ENCODE data around the gene COL27A1. TPM values are rescaled to one million over a fixed set of nuclear protein-coding genes. Genes with fewer than 3 reads are reported as not detected.

Gene COL27A1
- total RNA-seq, 4 donors from 2014 or later, result 2.1 to 9.0 (median 3.8) TPM

DNA sequence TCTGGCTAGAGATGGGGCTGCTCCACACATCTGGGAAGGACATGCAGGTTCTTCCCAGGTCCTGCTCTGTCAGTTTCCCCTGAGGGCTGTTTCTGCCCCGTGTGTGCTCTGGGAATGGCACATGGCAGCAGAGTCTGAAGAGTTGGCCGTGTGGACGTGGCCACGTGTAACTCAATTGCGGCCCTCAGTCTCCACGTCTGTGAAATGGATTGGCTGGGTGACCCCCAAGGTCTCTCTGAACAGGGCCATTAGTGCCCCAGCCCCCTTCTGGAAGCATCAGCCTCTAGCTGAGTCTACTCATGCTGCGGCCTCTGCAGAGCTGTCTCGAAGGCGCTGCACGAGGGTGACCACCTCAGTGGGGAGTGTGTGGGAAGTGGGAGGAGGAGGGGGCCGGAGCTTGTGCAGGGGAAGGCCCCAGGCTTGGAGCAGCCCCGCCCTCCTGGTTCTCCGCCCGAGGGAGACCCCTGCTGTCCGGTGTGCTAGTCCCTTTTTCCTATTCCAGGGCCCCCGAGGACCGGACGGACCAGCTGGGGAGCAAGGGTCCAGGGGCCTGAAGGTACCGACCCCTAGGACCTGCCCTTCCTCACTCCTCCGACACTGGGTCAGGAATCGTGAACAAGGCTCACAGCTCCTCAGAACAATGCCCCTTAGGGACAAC, 108.6 kb downstream of the COL27A1 start:
- DNase-seq, result no peak
- no peak overlapping the region for H3K27ac ChIP-seq
- 69% methylated on average over 19 of the region's 21 CpGs; no CpG with 5 or more reads in 1 of the 2 donors for WGBS, 2 donors (ENCODE audit: low coverage in 1 of 2)
- no peaks in the 10 kb centered on the region for H3K27me3 ChIP-seq
- no peak overlapping the region for H3K4me3 ChIP-seq
- H3K9me3 ChIP-seq, result no peaks in the 10 kb centered on the region
- in situ Hi-C loops (cut with MboI; ENCODE audit: low pct_ligation_motif_present in 1 of 4, low pct_unique_long_range_greater_than_20kb in 1 of 4, low sequenced_read_pairs in 3 of 4) (no loop called here), intact Hi-C loops (cut with DNase I; ENCODE audit: low total_unique reads) (no loop called here)
- H3K4me1 ChIP-seq, result no peaks in the 10 kb centered on the region
- TF ChIP-seq, protein P1, sequence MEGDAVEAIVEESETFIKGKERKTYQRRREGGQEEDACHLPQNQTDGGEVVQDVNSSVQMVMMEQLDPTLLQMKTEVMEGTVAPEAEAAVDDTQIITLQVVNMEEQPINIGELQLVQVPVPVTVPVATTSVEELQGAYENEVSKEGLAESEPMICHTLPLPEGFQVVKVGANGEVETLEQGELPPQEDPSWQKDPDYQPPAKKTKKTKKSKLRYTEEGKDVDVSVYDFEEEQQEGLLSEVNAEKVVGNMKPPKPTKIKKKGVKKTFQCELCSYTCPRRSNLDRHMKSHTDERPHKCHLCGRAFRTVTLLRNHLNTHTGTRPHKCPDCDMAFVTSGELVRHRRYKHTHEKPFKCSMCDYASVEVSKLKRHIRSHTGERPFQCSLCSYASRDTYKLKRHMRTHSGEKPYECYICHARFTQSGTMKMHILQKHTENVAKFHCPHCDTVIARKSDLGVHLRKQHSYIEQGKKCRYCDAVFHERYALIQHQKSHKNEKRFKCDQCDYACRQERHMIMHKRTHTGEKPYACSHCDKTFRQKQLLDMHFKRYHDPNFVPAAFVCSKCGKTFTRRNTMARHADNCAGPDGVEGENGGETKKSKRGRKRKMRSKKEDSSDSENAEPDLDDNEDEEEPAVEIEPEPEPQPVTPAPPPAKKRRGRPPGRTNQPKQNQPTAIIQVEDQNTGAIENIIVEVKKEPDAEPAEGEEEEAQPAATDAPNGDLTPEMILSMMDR (IDR thresholded peaks at IDR 0.05), result peak in 3 of 5 experiments; percentile 7 to 13 (median 7)
- TF ChIP-seq POLR2A (IDR thresholded peaks at IDR 0.05), result no peak
- H3K36me3 ChIP-seq, result no peaks in the 10 kb centered on the region

DNA sequence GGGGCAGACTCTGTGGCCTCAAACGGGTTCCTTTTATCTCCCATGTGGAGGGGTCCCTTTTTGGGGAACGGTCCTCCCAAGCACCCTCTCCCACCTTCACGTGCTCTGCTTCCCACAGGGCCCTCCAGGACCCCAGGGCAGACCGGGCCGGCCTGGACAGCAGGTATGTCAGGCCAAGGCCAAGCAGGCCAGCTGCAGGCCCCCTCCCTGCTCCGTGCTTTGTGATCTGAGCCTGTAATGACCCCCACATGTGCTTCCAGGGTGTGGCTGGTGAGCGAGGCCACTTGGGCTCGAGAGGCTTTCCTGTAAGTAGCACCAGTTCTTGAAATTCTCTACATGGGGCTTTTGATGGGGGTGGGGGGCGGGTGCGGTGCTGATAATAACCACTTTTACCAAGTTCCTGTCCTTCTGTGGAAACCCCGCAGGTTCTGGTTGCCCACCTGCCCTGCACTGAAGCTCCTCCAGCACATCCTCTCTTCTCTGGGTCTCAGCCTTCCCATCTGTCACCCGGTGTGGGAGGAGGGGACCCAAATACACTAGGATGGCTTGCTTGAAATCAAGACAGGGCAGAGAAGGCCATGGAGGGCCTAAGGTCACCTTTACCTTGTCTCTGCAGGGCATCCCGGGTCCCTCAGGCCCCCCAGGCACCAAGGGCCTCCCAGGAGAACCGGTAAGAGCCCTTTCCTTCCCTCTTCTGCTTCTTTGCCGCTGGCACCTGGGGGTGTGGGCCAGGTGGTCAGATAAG, 109.6 kb downstream of the COL27A1 start:
- no peaks in the 10 kb centered on the region for H3K27me3 ChIP-seq
- H3K4me3 ChIP-seq, result no peak overlapping the region
- WGBS, 2 donors (ENCODE audit: low coverage in 1 of 2), result 81% methylated on average over 13 of the region's 15 CpGs; no CpG with 5 or more reads in 1 of the 2 donors
- H3K27ac ChIP-seq, result no peak overlapping the region
- no peak for TF ChIP-seq EP300 (IDR thresholded peaks at IDR 0.05; ENCODE audit: low read depth)
- TF ChIP-seq POLR2A (IDR thresholded peaks at IDR 0.05), result no peak
- TF ChIP-seq, protein P1 (IDR thresholded peaks at IDR 0.05), result no peak
- TF ChIP-seq POLR2AphosphoS5 (IDR thresholded peaks at IDR 0.05), result no peak
- in situ Hi-C loops (cut with MboI; ENCODE audit: low pct_ligation_motif_present in 1 of 4, low pct_unique_long_range_greater_than_20kb in 1 of 4, low sequenced_read_pairs in 3 of 4), result no loop called here
- H3K36me3 ChIP-seq, result no peaks in the 10 kb centered on the region
- H3K9me3 ChIP-seq, result no peaks in the 10 kb centered on the region
- no peak for DNase-seq
- H3K4me1 ChIP-seq, result no peaks in the 10 kb centered on the region
- intact Hi-C loops (cut with DNase I; ENCODE audit: low total_unique reads), result loop anchor here (5.0 kb wide), 1 partner anchor 158 kb away; no protein-coding TSS in a partner anchor

DNA sequence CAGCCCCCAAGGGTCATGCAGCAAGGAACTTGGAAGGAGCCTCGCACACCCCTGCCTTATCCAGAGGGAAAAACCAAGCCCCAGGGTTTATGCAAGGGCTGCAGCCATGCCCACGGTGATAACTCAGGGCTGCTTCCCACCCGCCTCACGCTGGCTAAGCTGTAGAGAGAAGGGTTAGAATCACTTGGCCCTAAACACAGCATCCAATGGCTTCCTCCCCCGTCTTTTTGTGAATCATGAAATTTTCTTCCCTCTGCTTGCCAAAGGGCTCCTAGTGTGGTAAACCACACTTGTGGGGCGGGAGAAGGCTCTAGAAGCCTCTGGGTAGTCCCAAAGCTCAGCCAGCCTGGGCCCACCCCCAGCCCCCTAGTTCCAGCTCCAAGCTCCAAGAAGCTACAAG, 111.6 kb downstream of the COL27A1 start:
- WGBS, 2 donors (ENCODE audit: low coverage in 1 of 2), result 78% methylated on average over 6 of the region's 6 CpGs; no CpG with 5 or more reads in 1 of the 2 donors
- H3K27me3 ChIP-seq, result no peaks in the 10 kb centered on the region

DNA sequence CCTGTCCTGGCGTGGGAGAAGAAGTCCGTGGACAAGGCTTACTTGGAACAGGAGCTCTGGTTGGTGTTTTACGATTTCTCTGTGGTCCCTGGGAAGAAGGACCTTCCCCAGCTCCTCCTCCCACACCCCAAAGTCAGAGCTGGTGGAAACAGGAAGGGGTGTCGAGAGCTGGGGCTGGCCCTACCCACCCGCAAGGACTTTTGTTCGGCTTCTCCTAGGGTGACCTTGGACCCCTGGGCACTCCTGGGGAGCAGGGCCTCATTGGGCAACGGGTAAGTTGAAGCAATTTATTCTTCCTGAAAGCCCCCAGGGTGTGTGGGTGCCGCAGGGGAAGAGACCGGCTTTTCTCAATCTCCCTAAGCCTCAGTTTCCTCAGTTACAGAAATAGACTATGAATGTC, 113.7 kb downstream of the COL27A1 start:
- no peak overlapping the region for H3K4me3 ChIP-seq
- no peak for TF ChIP-seq POLR2A (IDR thresholded peaks at IDR 0.05)
- TF ChIP-seq, protein P1 (IDR thresholded peaks at IDR 0.05), result no peak
- no peaks in the 10 kb centered on the region for H3K27me3 ChIP-seq
- H3K4me1 ChIP-seq, result no peaks in the 10 kb centered on the region
- no peak overlapping the region for H3K27ac ChIP-seq
- in situ Hi-C loops (cut with MboI; ENCODE audit: low pct_ligation_motif_present in 1 of 4, low pct_unique_long_range_greater_than_20kb in 1 of 4, low sequenced_read_pairs in 3 of 4) (no loop called here), intact Hi-C loops (cut with DNase I; ENCODE audit: low total_unique reads) (loop anchor here (5.0 kb wide), 1 partner anchor 162 kb away; no protein-coding TSS in a partner anchor)
- H3K36me3 ChIP-seq, result no peaks in the 10 kb centered on the region
- DNase-seq, result no peak
- WGBS, 2 donors (ENCODE audit: low coverage in 1 of 2), result 71 to 76% methylated on average over 3 to 9 of the region's 9 CpGs
- no peaks in the 10 kb centered on the region for H3K9me3 ChIP-seq

More for the DNA sequence above, 111.6 kb downstream of the COL27A1 start:
- H3K36me3 ChIP-seq, result no peaks in the 10 kb centered on the region
- H3K9me3 ChIP-seq, result no peaks in the 10 kb centered on the region
- in situ Hi-C loops (cut with MboI; ENCODE audit: low pct_ligation_motif_present in 1 of 4, low pct_unique_long_range_greater_than_20kb in 1 of 4, low sequenced_read_pairs in 3 of 4) (no loop called here), intact Hi-C loops (cut with DNase I; ENCODE audit: low total_unique reads) (loop anchor here (5.0 kb wide), 1 partner anchor 160 kb away; no protein-coding TSS in a partner anchor)
- H3K4me1 ChIP-seq, result no peaks in the 10 kb centered on the region
- DNase-seq, result no peak
- no peak overlapping the region for H3K27ac ChIP-seq
- no peak overlapping the region for H3K4me3 ChIP-seq
- TF ChIP-seq, protein P1 (IDR thresholded peaks at IDR 0.05), result no peak
- TF ChIP-seq POLR2A (IDR thresholded peaks at IDR 0.05) (no peak), POLR2AphosphoS5 (IDR thresholded peaks at IDR 0.05) (no peak), EP300 (IDR thresholded peaks at IDR 0.05; ENCODE audit: low read depth) (no peak)

Data from transverse colon (tissue), 4 donors.